Naive B cell (primary cell): ENCODE measurements around the gene PAX7. TPM values are rescaled to one million over a fixed set of nuclear protein-coding genes. Genes with fewer than 3 reads are reported as not detected.
"Not testable (repeated sequence)": the region's sequence is repeated elsewhere in the genome, so short reads cannot be mapped to it uniquely, and the experiment has no call there.

Source experiments
- ATAC-seq, 2 donors: fragments of 150-1000 bp; cut with Tn5 transposase; 2 replicates each; pipeline ENCODE4 v1.10.0; 2021; ENCODE audit warnings: low read depth in 2 of 2, mild to moderate bottlenecking in 2 of 2, moderate library complexity in 2 of 2
- DNase-seq: peaks from one replicate; pipeline ENCODE4 v3.0.0; 2022
- H3K27ac Mint-ChIP-seq, 6 donors: one replicate each; pipeline ENCODE4 v1.8.0; 2020 to 2022; ENCODE audit warnings: mild to moderate bottlenecking in 6 of 6, mixed read lengths in 6 of 6, moderate library complexity in 5 of 6, inconsistent platforms in 2 of 6
- H3K27me3 Mint-ChIP-seq, 3 donors: one replicate each; pipeline ENCODE4 v1.8.0; 2021 to 2022; ENCODE audit warnings: mixed read lengths in 3 of 3, mild to moderate bottlenecking in 1 of 3
- H3K36me3 Mint-ChIP-seq, 2 donors: one replicate each; pipeline ENCODE4 v1.8.0; 2020 to 2022; ENCODE audit warnings: mixed read lengths in 2 of 2, inconsistent platforms in 1 of 2, mild to moderate bottlenecking in 1 of 2
- H3K4me1 Mint-ChIP-seq, 3 donors: one replicate each; pipeline ENCODE4 v1.8.0; 2020 to 2022; ENCODE audit warnings: mixed read lengths in 3 of 3, inconsistent platforms in 1 of 3, mild to moderate bottlenecking in 1 of 3, moderate library complexity in 1 of 3
- H3K4me3 Mint-ChIP-seq, 8 donors: one replicate each; pipeline ENCODE4 v1.8.0; 2020 to 2022; ENCODE audit warnings: mild to moderate bottlenecking in 8 of 8, mixed read lengths in 8 of 8, moderate library complexity in 8 of 8, inconsistent platforms in 2 of 8
- H3K9me3 Mint-ChIP-seq, 7 donors: one replicate each; pipeline ENCODE4 v1.8.0; 2020 to 2022; ENCODE audit warnings: mixed read lengths in 7 of 7, mild to moderate bottlenecking in 5 of 7, inconsistent platforms in 2 of 7, moderate library complexity in 1 of 7
- polyA plus RNA-seq, 6 donors: library from polyadenylated mRNA; unstranded; fragments of 300-500 nt; fragmentation: Illumina TruSeq; gene quantifications; one replicate each; pipeline ENCODE4 v1.2.3, GENCODE V29; 2021; ENCODE audit warnings: low read depth in 6 of 6

PAX7 gene
- polyA plus RNA-seq, 6 donors from 2014 or later, result not detected

DNA sequence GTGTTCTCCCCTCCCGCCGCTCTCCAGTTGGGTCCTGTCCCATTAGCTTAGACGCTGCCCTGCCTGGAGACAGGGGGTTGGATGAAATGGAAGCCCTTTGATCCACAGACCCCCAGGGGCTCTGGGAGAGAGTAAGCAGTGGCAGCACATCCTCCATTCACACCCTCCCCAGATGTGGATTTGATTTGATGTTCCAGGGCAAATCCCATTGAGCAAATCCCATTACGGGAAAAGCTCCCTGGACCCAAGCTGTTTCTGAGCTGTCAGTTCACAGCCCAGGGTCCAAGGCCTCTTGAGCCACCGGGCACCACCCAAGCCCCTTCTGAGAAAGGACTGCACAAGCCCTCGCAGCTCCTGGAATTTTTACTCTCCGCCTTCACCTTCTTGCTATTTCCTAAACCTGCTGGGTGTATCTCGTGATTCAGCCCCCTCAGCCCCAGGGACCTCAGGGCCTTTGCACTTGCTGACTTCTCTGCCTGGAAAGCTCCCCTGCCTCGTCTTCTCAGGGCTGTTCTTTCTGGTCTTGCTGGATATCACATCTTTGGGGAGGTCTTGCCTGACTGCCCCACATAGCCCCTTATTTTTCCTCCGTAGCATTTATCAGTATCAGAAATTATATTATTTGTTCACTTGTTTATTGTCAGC lies 101.1 kb downstream of the PAX7 start:
- H3K27me3 Mint-ChIP-seq, result peaks cover 40 to 63% (median 54%) of the 10 kb centered on the region in 3 donors
- peaks cover 0 to 3% (median 0%) of the 10 kb centered on the region in 7 donors for H3K9me3 Mint-ChIP-seq
- ATAC-seq, result no peak
- no peak overlapping the region for H3K4me3 Mint-ChIP-seq
- H3K36me3 Mint-ChIP-seq, result no peaks in the 10 kb centered on the region
- H3K27ac Mint-ChIP-seq, result no peak overlapping the region
- no peak for DNase-seq
- no peaks in the 10 kb centered on the region for H3K4me1 Mint-ChIP-seq

DNA sequence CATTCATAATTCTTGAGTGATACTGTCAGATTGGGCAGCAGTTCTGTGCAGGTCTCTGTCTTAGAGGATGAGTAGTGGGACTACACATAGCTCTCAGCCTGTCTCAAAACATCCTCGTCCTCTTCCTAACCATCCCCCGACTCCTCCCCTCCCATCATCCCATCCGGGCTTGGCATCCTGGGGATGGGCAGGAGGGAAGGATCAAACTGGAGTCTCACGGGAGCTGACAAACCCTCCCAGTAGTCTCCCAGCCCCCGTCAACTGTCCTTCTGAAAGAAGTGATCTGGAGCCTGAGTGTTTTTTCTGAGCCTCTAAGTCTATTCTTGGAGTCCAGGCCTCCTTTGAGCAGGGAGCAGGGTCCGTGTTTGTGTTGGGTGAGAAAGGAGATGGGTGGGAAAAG lies 102.0 kb downstream of the PAX7 start:
- peaks cover 0 to 3% (median 0%) of the 10 kb centered on the region in 7 donors for H3K9me3 Mint-ChIP-seq
- H3K4me3 Mint-ChIP-seq, result no peak overlapping the region
- ATAC-seq (no peak), DNase-seq (no peak)
- H3K27ac Mint-ChIP-seq, result no peak overlapping the region
- peaks cover 33 to 53% (median 44%) of the 10 kb centered on the region in 3 donors for H3K27me3 Mint-ChIP-seq
- no peaks in the 10 kb centered on the region for H3K4me1 Mint-ChIP-seq
- no peaks in the 10 kb centered on the region for H3K36me3 Mint-ChIP-seq

DNA sequence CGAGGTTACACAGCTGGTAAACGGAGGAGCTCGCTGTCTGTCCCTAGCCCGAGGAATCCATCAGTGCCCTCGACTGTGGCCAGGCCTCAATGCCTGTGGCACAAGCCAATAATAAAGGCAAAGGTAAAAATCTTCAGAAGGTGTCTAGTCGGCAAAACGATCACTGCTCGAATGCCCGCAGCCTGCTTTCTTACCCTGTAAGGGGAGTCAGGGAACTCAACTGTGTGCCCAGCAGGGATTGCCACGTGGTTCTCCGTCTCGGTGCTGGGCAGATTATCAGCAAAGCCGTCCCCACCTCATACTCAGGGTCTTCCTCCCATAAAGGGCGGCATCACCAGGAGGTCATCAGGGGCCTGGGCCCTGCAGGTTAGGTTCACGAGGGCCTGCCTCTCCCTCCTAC lies 103.4 kb downstream of the PAX7 start:
- Mint-ChIP-seq H3K27me3 (peaks cover 32 to 49% (median 40%) of the 10 kb centered on the region in 3 donors), H3K36me3 (no peaks in the 10 kb centered on the region), H3K9me3 (no peaks in the 10 kb centered on the region), H3K4me3 (no peak overlapping the region), H3K27ac (no peak overlapping the region), H3K4me1 (peaks cover 0 to 1% (median 0%) of the 10 kb centered on the region in 3 donors)
- DNase-seq (no peak), ATAC-seq (no peak)

DNA sequence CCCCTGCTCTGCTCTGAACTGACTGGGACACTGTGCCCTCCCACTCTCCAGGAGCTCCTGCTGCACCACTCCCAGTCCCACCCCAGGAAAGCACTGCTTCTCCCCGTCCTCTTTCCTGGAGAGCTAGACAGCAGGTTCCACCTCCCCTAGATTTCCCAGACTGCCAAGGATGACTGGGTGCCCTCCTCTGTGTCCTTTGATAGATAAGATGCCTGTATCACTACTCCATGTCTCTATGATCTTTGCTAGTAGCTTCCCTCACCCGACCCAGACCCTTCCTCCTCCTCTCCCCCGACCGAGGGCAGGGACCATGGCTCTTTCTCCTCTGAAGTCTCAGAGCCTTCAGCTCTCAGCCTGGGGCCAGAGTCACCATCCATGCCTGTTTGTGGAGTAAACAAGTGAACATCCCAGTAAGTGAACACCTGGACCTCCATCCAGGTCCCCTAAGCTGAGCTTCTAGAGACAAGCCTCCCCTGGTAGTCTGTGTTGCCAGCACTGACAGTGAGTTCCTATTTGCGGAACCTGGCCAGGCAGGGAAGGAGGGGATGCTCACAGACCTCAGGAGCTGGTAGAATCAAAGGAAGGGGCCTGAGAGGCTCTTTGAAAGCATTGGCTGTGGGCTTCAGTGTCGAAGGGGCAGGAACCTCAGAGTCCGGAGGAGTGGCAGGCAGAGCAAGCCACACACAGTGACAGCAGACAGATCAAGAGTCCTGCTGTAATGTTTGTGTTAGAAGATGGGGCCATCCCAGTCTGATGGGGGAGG lies 104.0 kb downstream of the PAX7 start:
- Mint-ChIP-seq H3K27ac (no peak overlapping the region), H3K4me1 (peaks cover 0 to 1% (median 0%) of the 10 kb centered on the region in 3 donors), H3K9me3 (no peaks in the 10 kb centered on the region), H3K4me3 (no peak overlapping the region), H3K27me3 (peaks cover 31 to 45% (median 37%) of the 10 kb centered on the region in 3 donors), H3K36me3 (no peaks in the 10 kb centered on the region)
- no peak for DNase-seq
- ATAC-seq, result no peak

DNA sequence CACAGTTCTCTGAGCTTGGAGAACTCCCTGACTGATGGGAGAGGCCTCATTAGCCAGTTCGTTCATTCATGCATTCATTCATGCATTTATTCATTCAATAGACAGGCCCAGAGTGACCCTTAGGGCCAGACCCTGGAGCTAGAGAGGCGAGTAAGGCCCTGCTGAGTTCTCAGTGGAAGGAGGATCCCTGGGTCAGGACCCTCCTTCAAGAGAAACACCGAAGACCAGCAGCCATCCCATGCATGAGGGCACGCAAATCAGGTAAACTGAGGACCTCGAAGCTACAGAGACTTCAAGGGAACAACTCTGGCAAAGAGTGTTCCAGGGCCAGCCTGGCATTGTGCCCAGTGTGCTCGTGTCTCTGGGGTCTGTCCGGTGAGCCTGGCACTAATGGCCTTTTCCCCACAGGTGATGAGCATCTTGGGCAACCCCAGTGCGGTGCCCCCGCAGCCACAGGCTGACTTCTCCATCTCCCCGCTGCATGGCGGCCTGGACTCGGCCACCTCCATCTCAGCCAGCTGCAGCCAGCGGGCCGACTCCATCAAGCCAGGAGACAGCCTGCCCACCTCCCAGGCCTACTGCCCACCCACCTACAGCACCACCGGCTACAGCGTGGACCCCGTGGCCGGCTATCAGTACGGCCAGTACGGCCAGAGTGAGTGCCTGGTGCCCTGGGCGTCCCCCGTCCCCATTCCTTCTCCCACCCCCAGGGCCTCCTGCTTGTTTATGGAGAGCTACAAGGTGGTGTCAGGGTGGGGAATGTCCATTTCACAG lies 104.8 kb downstream of the PAX7 start:
- Mint-ChIP-seq H3K9me3 (peaks cover 0 to 2% (median 0%) of the 10 kb centered on the region in 7 donors), H3K4me3 (no peak overlapping the region), H3K36me3 (no peaks in the 10 kb centered on the region), H3K4me1 (peaks cover 0 to 1% (median 0%) of the 10 kb centered on the region in 3 donors), H3K27me3 (peaks cover 27 to 52% (median 40%) of the 10 kb centered on the region in 3 donors), H3K27ac (no peak overlapping the region)
- DNase-seq (no peak), ATAC-seq (no peak)

DNA sequence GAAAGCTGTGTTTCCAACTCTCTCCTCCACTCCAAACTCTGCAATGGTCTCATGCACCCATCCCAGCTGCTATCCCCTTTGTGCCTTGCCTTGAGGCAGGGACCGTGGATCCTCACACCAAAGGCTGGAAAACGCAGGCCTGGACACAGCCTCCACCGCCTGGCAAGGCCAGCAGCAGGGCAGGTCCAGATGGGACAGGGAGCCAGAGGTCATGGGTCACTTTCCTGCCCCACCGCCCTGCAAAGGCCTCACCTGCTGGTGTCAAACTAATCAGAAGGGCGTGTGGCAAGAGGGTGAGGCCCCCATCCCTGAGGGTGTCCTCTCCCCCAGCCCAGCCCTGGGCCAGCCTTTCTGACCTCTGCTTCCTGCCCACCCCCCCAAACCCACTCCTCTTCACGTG lies 106.3 kb downstream of the PAX7 start:
- peaks cover 24 to 53% (median 42%) of the 10 kb centered on the region in 3 donors for H3K27me3 Mint-ChIP-seq
- DNase-seq, result no peak
- no peak overlapping the region for H3K4me3 Mint-ChIP-seq
- H3K27ac Mint-ChIP-seq, result no peak overlapping the region
- peaks cover 0 to 1% (median 0%) of the 10 kb centered on the region in 3 donors for H3K4me1 Mint-ChIP-seq
- H3K9me3 Mint-ChIP-seq, result peaks cover 0 to 9% (median 1%) of the 10 kb centered on the region in 7 donors
- H3K36me3 Mint-ChIP-seq, result no peaks in the 10 kb centered on the region
- no peak for ATAC-seq

DNA sequence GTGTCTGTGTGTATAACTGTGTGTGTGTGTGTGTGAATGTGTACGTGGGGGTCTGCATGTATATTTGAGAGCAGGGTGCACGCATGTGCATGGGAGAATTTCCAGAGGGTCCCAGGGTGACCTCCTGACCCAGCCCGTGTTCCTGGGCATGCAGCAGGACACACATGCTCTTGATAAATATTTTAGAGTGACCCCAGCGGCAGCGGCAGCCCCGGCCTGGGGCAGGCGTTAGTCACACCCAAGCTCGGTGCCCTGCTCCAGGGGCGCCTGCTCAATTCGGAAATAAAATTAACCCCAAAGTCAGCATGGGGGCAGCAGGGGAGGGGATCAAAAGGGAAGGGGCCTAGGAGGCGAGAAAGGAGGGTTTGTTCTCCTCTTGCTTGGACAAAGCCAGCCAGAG lies 107.5 kb downstream of the PAX7 start:
- peaks cover 0 to 9% (median 1%) of the 10 kb centered on the region in 7 donors for H3K9me3 Mint-ChIP-seq
- DNase-seq, result no peak
- no peak for ATAC-seq
- H3K27ac Mint-ChIP-seq, result no peak overlapping the region
- H3K27me3 Mint-ChIP-seq, result peaks cover 12 to 41% (median 30%) of the 10 kb centered on the region in 3 donors
- H3K4me3 Mint-ChIP-seq, result no peak overlapping the region
- peaks cover 0 to 1% (median 0%) of the 10 kb centered on the region in 3 donors for H3K4me1 Mint-ChIP-seq
- no peaks in the 10 kb centered on the region for H3K36me3 Mint-ChIP-seq

DNA sequence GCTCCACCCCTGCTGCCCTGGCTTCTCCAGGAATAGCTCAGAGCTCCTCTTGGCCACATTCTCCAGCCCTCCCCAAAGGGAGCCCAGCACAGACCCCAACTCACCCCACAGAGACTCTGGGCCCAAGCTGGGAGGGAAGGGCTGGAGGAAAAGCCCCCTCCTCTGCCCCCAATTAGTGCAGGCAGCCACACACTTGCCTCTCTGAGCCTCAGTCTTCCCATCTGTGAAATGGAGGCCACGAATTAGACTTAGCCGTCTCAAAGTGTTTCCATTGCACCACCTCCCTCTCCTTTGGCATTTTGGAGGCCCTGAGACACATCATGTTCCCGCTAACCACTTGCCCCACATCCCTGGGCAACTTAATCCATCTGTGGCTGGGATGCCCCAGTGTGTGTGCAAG lies 108.0 kb downstream of the PAX7 start:
- Mint-ChIP-seq H3K4me1 (peaks cover 0 to 1% (median 0%) of the 10 kb centered on the region in 3 donors), H3K27me3 (peaks cover 10 to 36% (median 26%) of the 10 kb centered on the region in 3 donors), H3K27ac (no peak overlapping the region), H3K9me3 (peaks cover 0 to 9% (median 1%) of the 10 kb centered on the region in 7 donors), H3K4me3 (no peak overlapping the region), H3K36me3 (no peaks in the 10 kb centered on the region)
- no peak for ATAC-seq
- DNase-seq, result no peak

DNA sequence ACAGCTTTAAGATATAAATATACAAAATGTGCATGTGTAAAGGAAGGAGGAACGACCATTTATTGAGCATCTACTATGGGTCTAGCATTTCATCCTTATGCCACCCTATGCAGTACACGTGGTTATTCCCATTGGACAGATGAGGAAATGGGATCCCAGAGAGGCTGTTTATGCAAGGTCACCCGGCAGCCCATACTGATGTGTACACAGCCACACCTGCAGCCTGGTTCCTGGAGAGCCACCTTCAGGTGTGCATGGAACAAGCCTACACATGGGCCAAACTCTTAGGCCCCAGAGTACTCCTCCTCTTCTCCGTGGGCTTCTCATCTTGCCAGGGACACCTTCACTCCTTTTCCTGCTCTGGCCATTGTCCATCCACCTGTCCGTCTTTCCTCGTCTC lies 108.8 kb downstream of the PAX7 start:
- no peak for ATAC-seq
- H3K27me3 Mint-ChIP-seq, result peaks cover 12 to 38% (median 28%) of the 10 kb centered on the region in 3 donors

DNA sequence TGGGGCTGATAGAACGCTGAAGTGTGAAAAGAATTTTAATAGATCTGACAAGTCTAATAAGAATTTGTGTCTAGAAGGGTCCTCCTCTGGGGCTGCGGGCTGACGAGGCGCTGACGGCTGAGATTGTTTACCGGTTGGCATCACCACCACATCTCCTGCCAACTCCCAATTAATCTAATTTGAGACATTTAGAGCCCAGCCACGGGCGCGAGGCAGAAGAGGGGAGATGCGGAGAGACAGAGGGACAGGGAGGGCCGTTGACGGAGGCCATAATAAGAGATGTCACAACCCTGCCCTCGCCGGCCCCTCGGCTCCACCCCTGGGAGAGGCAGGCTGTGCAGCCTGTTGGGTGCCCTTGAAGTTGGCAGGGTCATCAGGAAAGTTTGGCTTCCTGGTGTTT lies 109.3 kb downstream of the PAX7 start:
- ATAC-seq (no peak), DNase-seq (no peak)
- Mint-ChIP-seq H3K9me3 (peaks cover 0 to 15% (median 3%) of the 10 kb centered on the region in 7 donors), H3K27ac (no peak overlapping the region), H3K4me1 (peaks cover 0 to 5% (median 4%) of the 10 kb centered on the region in 3 donors), H3K36me3 (peaks cover 0 to 9% of the 10 kb centered on the region in 2 donors), H3K4me3 (no peak overlapping the region), H3K27me3 (peaks cover 11 to 38% (median 23%) of the 10 kb centered on the region in 3 donors)

More for the DNA sequence above, 108.8 kb downstream of the PAX7 start:
- Mint-ChIP-seq H3K4me1 (peaks cover 0 to 3% (median 2%) of the 10 kb centered on the region in 3 donors), H3K4me3 (peak overlapping the region in 1 of 8 donors; percentile 30), H3K27ac (no peak overlapping the region), H3K9me3 (peaks cover 0 to 12% (median 3%) of the 10 kb centered on the region in 7 donors), H3K36me3 (peaks cover 0 to 6% of the 10 kb centered on the region in 2 donors)
- DNase-seq, result no peak

DNA sequence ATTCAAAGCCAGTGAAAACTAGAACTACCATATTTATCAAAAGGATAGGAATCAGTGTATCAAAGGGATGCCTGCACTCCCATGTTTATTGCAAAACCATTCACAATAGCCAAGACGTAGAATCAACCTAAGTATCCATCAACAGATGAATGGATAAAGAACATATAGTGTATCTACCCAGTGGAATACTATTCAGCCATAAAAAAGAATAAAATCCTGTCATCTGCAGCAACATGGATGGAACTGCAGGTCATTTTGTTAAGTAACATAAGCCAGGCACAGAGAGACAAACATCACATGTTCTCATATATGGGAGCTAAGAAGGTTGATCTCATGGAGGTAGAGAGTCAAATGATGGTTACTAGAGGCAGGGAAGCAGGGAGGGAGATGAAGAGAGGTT lies 110.0 kb downstream of the PAX7 start:
- Mint-ChIP-seq H3K27ac (no peak overlapping the region), H3K4me1 (peaks cover 0 to 5% (median 4%) of the 10 kb centered on the region in 3 donors), H3K36me3 (peaks cover 0 to 9% of the 10 kb centered on the region in 2 donors), H3K9me3 (peaks cover 0 to 15% (median 3%) of the 10 kb centered on the region in 7 donors), H3K27me3 (peaks cover 9 to 35% (median 21%) of the 10 kb centered on the region in 3 donors), H3K4me3 (no peak overlapping the region)
- DNase-seq (no peak), ATAC-seq (no peak)

DNA sequence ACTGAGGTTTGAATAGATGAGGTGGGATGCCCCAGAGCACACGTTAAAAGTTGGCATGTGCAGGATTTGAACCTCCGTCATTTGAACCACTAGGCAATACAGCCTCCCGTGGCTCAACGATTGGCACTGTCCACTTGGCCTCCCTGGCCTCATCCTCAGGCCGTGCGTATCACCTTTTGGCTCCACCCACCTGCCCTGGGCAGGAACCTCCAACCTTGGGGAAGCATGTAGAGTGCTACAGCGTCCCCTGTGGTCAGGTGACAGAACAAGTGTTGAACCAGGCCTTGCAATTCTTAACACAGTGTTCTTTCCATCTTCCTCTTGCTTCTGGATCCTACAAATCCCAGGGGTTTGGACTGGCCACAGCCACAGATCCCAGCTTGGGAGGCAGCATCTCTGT lies 112.6 kb downstream of the PAX7 start:
- no peak for ATAC-seq
- peaks cover 0 to 5% (median 4%) of the 10 kb centered on the region in 3 donors for H3K4me1 Mint-ChIP-seq

DNA sequence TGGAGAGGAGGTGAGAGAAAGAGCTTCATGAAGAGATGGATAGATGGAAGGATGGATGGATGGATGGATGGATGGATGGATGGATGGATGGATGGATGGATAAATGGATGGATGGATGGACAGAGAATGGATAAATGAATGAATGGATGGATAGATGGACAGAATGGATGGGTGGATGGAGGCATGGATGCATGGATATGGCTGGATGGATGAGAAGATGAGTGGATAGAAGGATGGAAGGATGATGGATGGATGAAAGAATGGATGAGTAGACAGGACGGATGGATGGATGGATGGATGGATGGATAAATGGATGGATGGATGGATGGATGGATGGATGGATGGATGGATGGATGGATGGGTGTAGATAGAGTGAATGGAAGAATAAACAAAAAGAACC lies 113.7 kb downstream of the PAX7 start:
- not testable (repeated sequence) for ATAC-seq, H3K36me3 Mint-ChIP-seq, DNase-seq, H3K4me1 Mint-ChIP-seq, H3K4me3 Mint-ChIP-seq
- peaks cover 0 to 15% (median 3%) of the 10 kb centered on the region in 7 donors for H3K9me3 Mint-ChIP-seq
- H3K27ac Mint-ChIP-seq, result peak overlapping the region in 1 of 6 donors; percentile 86
- H3K27me3 Mint-ChIP-seq, result peaks cover 8 to 44% (median 24%) of the 10 kb centered on the region in 3 donors

More for the DNA sequence above, 112.6 kb downstream of the PAX7 start:
- Mint-ChIP-seq H3K36me3 (peaks cover 0 to 9% of the 10 kb centered on the region in 2 donors), H3K9me3 (peaks cover 0 to 15% (median 3%) of the 10 kb centered on the region in 7 donors), H3K4me3 (no peak overlapping the region), H3K27me3 (peaks cover 4 to 46% (median 27%) of the 10 kb centered on the region in 3 donors), H3K27ac (no peak overlapping the region)
- DNase-seq, result no peak
